Measurements from ENCODE around the gene KIRREL3.

Gene KIRREL3

DNA sequence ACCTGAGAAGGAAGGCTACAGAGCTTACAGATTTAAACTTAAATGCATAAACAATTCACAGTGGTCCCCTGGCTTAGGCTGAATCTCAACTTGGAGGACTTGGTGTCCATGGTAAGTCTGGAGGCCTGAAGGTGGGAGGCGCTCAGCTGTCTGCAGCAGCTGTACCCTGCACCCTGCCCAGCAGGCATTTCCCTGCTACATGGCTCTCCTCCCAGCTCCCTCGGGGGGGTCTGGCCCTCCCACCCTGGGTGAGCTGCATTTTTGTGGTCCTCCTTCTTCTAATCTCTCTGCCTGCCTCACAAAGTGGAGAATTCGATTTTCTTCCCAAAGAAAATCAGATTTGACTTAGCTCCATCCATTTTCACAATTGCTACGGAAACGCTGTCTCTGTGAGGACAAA lies 273.2 kb downstream of the KIRREL3 start:
- in situ Hi-C loops (cut with MboI; ENCODE audit: low pct_unique_long_range_greater_than_20kb, low sequenced_read_pairs, unreplicated experiment): no loop called here
- no peak for DNase-seq (ENCODE audit: low spot score)
- TF ChIP-seq, protein P1, sequence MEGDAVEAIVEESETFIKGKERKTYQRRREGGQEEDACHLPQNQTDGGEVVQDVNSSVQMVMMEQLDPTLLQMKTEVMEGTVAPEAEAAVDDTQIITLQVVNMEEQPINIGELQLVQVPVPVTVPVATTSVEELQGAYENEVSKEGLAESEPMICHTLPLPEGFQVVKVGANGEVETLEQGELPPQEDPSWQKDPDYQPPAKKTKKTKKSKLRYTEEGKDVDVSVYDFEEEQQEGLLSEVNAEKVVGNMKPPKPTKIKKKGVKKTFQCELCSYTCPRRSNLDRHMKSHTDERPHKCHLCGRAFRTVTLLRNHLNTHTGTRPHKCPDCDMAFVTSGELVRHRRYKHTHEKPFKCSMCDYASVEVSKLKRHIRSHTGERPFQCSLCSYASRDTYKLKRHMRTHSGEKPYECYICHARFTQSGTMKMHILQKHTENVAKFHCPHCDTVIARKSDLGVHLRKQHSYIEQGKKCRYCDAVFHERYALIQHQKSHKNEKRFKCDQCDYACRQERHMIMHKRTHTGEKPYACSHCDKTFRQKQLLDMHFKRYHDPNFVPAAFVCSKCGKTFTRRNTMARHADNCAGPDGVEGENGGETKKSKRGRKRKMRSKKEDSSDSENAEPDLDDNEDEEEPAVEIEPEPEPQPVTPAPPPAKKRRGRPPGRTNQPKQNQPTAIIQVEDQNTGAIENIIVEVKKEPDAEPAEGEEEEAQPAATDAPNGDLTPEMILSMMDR (IDR thresholded peaks at IDR 0.05; ENCODE audit: extremely low read depth, insufficient read depth, missing control alignments): no peak

GRCh38 chr11:126725521-126725920 lies 275.0 kb downstream of the KIRREL3 start:
- DNase-seq (ENCODE audit: low spot score): no peak
- TF ChIP-seq, protein P1 (IDR thresholded peaks at IDR 0.05; ENCODE audit: extremely low read depth, insufficient read depth, missing control alignments): no peak
- in situ Hi-C loops (cut with MboI; ENCODE audit: low pct_unique_long_range_greater_than_20kb, low sequenced_read_pairs, unreplicated experiment): no loop called here

DNA sequence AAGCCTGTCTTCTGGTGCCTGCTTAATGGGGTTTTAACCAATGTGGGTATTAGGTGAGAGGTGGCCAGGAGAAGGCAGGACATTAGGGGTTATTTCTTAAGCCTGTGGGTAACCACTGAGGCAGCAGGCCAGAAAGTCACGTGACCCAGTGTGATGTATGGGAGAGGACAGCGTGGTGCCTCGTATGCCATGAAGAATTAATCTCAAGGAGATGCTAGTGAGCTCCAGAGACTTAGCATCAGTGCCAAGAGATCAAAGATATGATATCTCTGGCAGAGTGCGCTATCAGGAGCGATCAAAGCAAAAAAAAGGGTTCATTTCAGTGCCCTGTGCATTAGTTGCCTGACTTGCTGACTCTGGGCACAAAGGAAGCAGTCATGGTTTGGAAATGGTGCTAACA lies 275.5 kb downstream of the KIRREL3 start:
- no peak for DNase-seq (ENCODE audit: low spot score)
- TF ChIP-seq, protein P1 (IDR thresholded peaks at IDR 0.05; ENCODE audit: extremely low read depth, insufficient read depth, missing control alignments): no peak
- in situ Hi-C loops (cut with MboI; ENCODE audit: low pct_unique_long_range_greater_than_20kb, low sequenced_read_pairs, unreplicated experiment): no loop called here

- in situ Hi-C loops (cut with MboI; ENCODE audit: low pct_unique_long_range_greater_than_20kb, low sequenced_read_pairs, unreplicated experiment): no loop called here
- no peak for DNase-seq (ENCODE audit: low spot score)
- TF ChIP-seq, protein P1 (IDR thresholded peaks at IDR 0.05; ENCODE audit: extremely low read depth, insufficient read depth, missing control alignments): no peak
Measured at GRCh38 chr11:126723665-126724045, 276.9 kb downstream of the KIRREL3 start.

- TF ChIP-seq, protein P1 (IDR thresholded peaks at IDR 0.05; ENCODE audit: extremely low read depth, insufficient read depth, missing control alignments): no peak
- DNase-seq (ENCODE audit: low spot score): no peak
- in situ Hi-C loops (cut with MboI; ENCODE audit: low pct_unique_long_range_greater_than_20kb, low sequenced_read_pairs, unreplicated experiment): no loop called here
Measured at GRCh38 chr11:126722956-126723664, 277.5 kb downstream of the KIRREL3 start.

DNA sequence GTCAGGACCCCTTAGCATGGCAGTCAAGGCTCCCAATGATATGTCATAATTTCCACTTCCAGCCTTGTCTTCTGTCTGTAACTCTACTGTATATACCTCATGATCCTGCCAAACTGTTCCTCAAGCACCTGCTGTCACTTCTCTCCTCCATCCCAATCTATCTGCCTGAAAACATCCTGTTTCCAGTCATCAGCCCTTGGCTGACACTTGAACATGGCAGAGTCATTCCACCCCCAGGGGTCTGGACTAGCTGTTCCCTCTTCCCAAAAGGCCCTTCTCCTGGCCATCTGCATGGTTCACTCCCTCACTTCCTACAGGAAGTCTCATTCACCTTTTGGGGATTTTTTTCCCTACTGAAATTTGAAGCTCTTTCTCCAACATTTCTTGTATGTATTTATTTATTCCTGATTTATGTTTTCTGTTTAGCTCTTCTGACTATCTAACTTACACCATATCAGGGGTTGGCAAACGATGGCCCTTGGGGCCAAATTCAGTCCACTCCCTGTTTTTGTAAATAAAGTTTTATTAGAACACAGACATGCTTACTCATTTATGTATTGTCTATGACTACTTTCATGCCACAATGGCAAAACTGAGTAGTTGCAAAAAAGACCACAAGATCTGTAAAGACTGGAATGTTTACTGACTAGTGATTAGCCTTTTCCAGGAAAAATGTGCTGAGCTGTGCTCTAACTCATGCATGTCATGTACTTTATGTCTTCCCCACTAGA lies 278.4 kb downstream of the KIRREL3 start:
- in situ Hi-C loops (cut with MboI; ENCODE audit: low pct_unique_long_range_greater_than_20kb, low sequenced_read_pairs, unreplicated experiment): no loop called here
- DNase-seq (ENCODE audit: low spot score): no peak
- TF ChIP-seq, protein P1 (IDR thresholded peaks at IDR 0.05; ENCODE audit: extremely low read depth, insufficient read depth, missing control alignments): no peak

All from GM13977 (cell line).